Jurkat, Clone E6-1 (cell line): Measurements from ENCODE around the gene SCN1B.

Source experiments
- DNase-seq: peaks from one replicate; pipeline ENCODE4 v3.0.0-alpha.2; 2011; ENCODE audit warnings: low read depth, low spot score
- H3K4me3 ChIP-seq: 2 replicates; pipeline ENCODE4 v1.5.1; 2011; ENCODE audit warnings: mild to moderate bottlenecking, low read length, control low read depth, moderate library complexity

The SCN1B gene

GRCh38 chr19:35080613-35081170 lies 50.4 kb downstream of the SCN1B start:
- H3K4me3 ChIP-seq, result no peak overlapping the region
- no peak for DNase-seq

GRCh38 chr19:35081201-35081600 lies 50.9 kb downstream of the SCN1B start:
- no peak overlapping the region for H3K4me3 ChIP-seq
- DNase-seq, result no peak

DNA sequence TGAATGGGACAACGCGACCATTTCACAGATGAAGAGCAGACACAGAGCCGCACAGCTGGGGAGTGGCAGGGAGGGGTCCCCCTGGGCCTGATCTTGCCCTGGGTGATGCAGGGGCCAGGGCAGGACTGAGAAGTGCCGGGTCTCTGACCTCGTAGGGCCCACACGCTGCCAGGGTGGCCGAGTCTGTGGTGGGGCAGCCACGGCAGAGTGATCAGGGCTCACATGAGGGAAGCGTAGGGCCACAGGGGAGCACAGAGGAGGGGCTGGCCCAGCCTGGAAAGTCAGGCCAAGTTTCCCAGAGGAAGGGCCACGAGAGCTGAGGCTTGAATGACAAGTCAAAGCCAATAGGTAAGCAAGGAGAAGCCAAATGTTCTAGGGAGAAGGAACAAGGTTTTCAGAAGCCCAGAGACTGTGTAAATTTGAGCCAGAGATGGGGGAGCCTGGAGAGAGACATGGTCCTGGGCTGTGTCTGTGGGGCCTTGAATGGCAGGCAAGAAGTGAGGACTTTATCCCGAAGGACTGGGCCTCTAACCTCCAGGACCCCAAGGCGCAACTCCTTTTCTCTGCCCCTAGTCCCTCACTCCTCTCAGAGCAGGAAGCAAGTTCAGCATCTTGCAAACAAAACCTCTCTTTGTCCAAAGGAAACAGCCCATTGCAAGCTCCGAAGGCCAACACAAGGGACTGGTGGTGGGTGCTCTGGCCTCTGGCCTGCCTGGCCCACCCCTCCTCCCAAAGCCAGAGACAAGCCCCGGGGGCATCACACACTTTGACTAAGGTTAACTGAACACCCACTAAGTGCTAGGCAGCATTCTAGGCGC lies 53.6 kb downstream of the SCN1B start:
- H3K4me3 ChIP-seq, result no peak overlapping the region
- DNase-seq, result no peak

DNA sequence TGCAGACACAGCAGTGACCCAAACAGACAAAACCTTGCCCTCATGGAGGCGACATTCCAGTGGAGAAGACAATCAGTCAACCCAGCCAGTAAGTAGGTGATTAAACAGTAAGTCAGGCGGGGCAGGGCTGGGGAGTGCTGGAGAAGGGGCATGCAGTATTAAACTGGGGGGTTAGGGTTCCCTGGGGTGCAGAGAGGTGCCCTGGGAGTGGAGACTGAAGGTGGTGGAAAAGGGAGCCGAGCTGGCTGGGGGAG lies 54.2 kb downstream of the SCN1B start:
- no peak overlapping the region for H3K4me3 ChIP-seq
- no peak for DNase-seq

- DNase-seq, result no peak
- H3K4me3 ChIP-seq, result no peak overlapping the region
Observed at GRCh38 chr19:35085947-35086346, 55.7 kb downstream of the SCN1B start.

- H3K4me3 ChIP-seq, result no peak overlapping the region
- DNase-seq, result no peak
Observed at GRCh38 chr19:35086455-35086854, 56.2 kb downstream of the SCN1B start.

DNA sequence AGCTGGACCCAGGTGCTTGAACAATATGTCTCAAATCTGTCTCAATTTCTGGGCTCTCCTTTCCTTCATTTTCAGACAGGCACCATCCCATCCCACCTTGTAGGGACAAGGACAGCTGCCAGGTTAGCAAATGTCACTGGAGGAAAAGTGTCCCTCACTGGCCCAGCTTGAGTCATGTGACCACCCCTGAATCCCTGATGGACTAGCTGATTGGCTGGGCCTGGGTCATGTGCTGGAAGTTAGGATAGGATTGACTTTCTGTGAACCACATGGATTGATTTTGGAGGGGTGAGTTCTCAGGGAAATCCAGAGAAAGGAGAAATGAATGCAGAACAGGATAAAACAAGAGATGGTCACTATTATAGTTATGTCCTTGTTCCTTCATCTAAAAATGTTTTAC lies 57.1 kb downstream of the SCN1B start:
- no peak overlapping the region for H3K4me3 ChIP-seq
- DNase-seq, result no peak

DNA sequence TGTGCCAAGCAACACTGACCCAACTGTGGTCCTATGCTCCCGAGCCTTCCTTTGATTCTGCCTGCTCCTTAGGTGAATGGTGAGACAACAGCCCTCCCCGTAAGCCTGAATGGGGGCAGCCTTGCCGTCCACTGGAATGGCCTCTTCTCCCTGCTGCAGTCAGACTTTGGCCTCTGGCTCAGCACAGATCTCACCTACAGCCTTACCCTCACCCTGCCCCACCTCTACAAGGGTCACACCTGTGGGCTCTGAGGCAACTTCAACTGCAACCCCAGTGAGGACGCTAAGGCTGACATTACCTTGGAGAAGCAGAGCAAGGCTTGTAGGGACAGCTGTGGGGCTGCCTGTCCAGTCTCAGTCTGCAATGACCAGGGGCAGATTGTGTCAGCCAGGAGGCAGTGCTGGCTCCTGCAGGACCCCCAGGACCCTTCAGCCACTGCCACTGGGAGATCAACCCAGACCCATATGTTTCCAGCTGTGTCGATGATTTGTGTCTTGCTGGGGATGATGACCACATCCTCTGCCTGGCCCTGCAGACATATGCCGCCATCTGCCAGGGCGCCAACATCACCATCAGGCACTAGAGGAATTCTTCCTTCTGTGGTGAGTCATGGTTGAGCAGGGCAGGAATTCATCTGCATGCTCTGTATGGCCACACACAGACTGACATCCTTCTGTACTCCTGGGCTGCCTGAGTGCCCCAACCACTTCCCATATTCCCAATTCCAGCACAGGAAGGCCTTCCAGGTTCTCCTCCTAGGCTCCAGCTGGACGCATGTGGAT lies 58.1 kb downstream of the SCN1B start:
- DNase-seq, result no peak
- no peak overlapping the region for H3K4me3 ChIP-seq

DNA sequence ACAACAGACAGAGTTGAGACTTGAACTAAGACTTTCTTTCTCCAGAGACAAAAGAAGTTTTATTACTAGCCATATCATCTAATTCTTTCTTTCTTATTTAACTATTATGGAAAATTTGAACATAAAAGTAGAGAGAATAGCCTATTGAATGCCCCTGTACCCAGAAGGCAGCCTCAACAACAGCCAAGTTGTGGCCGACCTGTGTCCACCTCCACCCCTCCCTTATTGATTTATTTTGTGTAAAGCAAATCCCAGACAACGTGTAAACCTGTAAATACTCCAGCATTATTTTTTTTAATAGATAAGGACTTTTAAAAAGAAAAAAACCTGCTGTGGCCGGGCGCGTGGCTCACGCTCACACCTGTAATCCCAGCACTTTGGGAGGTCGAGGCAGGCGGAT lies 59.3 kb downstream of the SCN1B start:
- H3K4me3 ChIP-seq, result no peak overlapping the region
- no peak for DNase-seq
